Activated CD4-positive, alpha-beta T cell treated with anti-CD3 and anti-CD28 coated beads for 24 hours (primary cell): ENCODE data around the gene COMMD9.

Experiments used
- DNase-seq, 2 donors: peaks; one replicate each; pipeline ENCODE4 v3.0.0-alpha.2; 2020; ENCODE audit warnings: low read depth in 2 of 2

Gene COMMD9

GRCh38 chr11:36296884-36297543 lies 7.8 kb upstream of the COMMD9 start:
- no peak for DNase-seq

DNA sequence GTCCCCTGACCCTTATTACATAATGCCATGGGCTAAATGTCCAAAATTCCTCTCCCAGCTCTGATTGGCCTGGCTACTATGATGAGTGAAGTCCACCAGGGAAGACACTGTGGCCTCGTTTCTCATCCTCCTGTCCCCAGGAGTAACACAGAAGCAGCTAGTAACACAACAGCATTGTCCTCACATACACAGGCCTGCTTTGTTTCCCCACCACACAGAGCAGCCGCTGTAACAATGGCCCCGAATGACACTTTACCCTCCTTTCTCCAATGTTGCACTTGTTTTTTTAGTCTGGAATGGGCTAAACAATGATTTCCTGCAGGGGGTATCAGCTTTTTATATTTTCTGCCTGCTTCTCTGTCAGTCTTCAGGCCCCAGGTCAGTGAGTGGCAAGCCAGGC lies 6.7 kb upstream of the COMMD9 start, which contains the start of gene PRR5L:
PRR5L (plus strand) TSS at position 363 of the 400 bp plus-strand sequence. CDS start 104,834 bp downstream, outside the sequence.
- no peak for DNase-seq

GRCh38 chr11:36292311-36292722 lies 3.1 kb upstream of the COMMD9 start:
- DNase-seq, result no peak

GRCh38 chr11:36288442-36289225 lies 590 bp downstream of the COMMD9 start:
- no peak for DNase-seq

GRCh38 chr11:36282926-36283325 lies 6.3 kb downstream of the COMMD9 start:
- DNase-seq, result no peak

DNA sequence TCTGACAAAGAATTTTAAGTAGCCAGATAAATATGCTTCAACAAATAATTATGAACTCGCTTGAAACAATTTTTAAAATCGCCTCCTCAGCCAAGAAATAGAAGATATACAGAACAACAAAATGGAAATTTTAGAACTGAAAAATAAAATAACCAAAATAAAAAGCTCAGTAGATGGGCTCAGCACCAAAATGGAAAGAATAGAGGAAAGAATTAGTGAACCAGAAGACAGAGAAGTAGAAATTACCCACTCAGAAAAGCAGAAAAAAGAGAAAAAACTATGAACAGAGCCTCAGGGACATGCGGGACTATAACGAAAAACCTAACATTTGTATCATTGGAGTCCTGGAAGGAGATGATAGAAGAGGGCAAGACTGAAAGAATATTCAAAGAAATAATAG lies 7.4 kb downstream of the COMMD9 start:
- DNase-seq, result no peak

DNA sequence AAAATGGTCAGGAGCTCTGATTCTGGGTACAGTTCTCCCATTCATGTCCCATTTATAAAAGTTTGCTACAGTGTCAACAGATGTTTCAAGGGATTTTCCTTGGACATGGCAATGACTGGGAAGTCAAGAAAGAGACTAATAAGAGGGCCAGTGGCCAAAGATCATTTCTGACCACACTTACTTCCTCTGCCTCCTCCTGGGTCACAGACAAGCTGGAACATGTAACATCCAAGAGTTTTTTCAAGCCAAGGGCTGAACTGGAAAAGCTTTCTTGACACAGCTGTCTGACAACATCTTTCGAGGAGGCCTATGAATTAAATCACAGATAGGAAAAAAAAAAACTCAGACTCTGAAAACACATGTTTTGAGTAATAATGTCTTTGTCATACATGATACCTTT lies 8.7 kb downstream of the COMMD9 start:
- no peak for DNase-seq

DNA sequence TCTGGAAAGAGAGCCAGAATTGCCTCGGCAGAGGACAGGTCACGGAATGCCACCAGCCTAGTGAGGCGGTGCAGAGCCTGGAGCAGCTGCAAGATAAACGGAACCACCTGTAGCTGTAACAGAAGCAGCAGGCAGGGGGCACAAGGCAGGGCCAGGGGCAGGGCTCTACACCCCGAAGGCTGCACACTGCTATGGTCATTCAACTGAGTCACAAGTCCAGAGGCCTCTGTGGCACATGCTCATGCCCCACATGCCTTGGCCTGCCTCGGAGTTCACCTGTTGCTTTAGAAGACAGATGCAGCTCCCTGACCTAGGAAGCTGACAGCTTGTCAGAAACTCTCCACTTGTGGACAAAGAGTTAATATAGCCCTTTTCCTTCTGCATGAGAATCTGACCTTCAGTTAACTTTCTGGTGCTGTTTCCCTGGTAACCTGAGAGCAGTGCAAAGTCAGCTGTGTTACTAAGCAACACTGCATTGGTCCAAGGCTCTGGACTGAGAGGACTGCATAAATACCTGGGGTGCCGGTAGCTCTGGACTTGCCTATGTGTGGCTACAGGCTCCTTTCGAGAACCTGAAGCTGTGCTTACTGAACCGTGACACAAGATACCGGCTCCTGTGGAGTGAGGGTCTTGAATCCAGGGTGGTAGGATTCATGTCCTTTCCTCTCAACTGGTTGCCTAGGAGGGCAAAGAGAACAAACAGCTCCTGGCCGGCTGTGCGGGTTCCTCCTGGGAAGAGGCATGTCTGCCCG lies 10.5 kb downstream of the COMMD9 start:
- no peak for DNase-seq

DNA sequence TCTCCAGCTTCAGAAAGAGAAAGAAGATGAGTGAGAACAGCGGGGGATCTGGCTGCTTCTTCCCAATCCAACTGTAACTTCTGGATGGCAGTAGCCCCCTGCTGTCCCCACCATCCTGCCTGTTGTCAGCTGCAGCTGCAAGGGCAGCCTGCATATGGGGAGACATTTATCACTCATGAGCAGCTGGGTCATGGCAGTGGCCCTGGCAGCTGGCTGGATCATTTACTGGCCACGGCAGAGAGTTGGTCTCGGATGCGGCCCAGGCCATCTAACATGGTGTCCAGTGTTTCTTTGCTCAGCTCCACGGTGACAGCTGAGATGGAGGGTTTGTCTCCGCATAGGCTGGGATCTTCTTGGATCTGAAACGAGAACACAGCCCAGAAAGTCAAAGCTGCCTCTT lies 14.8 kb downstream of the COMMD9 start:
- no peak for DNase-seq

GRCh38 chr11:36273110-36273509 lies 16.1 kb downstream of the COMMD9 start:
- DNase-seq, result no peak

- no peak for DNase-seq
These were observed 17.3 kb downstream of the COMMD9 start for GRCh38 chr11:36271794-36272407.

DNA sequence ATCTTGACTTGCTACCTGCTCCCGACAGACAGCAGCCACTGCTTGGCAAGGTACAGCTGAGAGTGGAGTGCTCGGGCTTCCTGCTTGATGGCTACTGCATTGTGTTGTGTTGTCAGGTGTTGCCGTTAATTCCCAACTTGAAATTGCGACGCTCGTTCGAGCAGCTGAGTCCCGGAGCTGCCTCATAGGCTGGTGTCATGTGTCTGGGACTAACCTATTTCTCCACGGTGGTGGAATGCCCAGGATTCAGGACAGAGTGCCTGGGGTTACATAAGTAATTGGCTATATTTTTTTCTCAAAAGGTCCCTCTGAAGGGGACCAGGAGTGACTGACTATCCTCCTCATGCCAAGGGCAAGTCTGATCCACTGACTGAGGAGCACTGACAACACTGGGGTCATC lies 18.5 kb downstream of the COMMD9 start:
- DNase-seq, result no peak

GRCh38 chr11:36268337-36268985 lies 20.8 kb downstream of the COMMD9 start:
- no peak for DNase-seq

GRCh38 chr11:36266767-36267166 lies 22.5 kb downstream of the COMMD9 start:
- no peak for DNase-seq

DNA sequence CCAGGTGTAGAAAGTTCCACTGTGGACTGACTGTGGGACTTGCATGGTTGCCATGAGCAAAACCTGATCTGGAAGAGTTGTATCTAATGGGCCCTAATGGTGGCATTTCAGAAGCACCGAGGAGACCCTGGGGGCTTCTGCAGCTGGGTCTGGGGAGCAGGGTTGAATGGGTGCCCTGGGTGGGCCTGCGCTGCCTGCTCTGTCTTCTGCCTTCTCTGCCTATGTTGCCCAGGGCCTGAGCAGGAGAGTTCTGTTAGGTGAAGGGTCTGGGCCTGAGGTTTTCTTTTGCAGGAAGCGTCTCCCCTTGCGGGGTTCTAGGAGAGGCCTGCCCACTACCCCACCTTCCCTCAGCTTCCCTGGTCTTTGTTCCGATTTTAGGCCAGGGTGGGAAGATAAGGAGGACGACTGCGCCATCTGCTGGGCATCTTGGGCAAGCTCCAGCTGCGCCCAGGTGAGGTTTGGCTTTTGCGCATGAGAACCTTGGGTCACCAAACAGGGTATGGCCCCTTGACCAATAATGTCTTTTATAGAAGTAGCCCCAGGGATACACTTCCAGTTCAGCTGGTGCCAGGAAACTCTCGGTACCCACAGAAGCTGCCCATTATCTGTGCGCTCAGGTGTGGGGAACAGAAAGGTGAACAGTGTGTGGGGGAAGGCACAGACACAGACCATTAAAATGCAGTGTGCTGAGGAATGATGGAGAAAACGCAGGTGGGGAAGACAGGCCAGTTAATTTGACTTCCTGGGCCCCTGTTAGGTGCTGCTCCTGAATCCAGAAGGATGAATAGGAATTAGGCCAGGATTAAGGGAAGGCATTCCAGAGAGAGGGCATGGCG lies 23.2 kb downstream of the COMMD9 start:
- DNase-seq, result peak; percentile 38 to 58

DNA sequence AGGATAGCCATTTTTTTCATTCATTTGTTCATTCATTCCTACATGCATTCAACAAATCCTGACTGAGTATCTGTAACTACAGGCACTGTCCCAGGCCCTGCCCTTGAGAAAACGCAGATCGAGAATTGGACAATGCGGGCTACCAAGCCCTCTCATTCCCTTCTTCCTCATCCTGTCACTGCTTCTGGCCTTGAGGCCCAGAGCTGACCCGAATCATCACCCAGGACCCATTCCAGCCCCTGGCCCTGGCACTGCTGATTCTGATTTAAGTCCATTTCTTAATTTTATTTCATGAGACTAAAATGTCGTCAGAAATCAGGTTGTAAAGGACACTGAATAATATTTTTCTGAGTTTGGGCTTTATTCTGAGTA lies 24.3 kb downstream of the COMMD9 start:
- DNase-seq, result no peak

DNA sequence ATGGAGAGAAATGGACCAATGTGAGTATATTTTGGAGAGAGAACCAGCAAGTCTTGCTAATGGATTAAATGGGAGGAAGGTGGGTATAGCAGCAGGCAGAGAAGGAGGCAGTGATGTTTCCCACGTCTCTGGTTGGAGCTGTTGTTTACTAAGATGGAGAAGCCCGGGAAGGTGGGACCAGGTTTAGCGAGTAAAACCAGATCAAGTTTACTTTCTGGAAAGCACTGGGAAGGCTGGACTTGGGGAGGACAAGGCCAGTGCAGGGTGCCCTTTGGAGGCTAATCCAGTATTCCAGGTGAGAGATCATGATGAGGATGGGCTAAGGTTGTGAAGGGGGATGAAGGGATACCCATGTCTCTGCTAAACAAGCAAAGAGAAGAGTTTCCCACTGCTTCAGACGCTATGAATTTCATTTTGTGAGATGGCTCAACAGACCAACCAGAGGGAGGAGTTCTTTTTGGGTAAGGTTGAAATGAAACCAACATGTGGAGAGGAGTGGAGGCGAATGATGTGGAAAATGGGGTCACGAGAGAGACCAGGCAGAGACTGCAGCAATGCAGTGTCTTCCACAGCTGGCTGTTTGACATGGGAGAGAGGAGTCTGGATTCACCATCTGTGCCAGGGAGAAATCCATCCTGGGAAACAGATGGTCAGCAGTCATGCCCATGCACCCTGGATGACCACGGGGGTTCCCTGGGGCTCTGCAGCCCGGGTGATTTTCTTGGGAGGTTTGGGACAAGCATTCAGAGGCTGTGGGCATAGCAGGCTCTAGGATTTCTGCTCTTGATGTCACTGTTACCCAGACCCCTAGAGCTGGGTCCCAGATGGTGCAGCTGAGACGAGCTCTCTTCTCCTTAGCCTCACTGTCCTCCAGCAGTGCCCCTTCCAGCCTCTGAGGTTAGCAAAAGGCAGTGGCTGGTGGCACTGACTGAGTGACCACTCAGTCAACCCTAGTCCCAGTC lies 24.9 kb downstream of the COMMD9 start:
- DNase-seq, result no peak

DNA sequence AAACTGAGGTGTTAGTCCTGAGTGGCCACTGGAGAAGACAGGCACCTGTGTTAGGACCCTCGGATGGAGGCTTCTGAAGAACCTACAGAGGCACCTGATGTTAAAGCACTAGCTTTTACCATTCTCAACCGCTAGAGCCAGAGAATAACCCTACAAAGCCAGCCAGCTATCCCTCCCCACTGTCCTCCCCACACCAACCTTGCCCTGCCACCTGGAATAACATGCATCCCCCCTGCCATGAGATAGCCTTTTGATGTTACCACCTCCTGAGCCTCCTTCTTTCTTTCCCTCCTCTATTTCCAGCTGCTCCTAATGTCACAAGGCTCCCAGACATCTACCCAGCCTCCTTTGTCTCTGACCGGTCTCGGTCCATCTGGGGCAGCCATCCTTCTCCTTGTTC lies 28.1 kb downstream of the COMMD9 start:
- DNase-seq, result no peak

GRCh38 chr11:36258730-36259360 lies 30.4 kb downstream of the COMMD9 start:
- DNase-seq, result no peak
